Measurements from ENCODE around the gene NINL.

NINL gene

DNA sequence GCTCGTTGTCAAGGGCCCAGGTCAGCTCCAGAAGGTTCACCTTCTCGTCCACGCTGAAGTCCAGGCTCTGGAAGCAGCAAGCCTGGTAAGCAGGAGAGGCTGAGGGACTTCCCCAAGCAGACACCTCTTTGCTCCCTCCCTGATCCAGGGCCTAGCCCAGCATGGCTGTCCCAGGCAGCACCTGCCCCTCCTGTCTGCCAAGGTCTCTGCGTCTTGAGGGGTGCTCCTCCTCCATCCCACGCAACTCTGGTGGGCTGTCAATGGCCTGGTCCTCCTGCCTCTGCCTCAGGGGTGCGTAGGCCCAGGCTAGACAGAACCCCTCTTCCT, 87.1 kb downstream of the NINL start:
- DNase-seq, result no peak

DNA sequence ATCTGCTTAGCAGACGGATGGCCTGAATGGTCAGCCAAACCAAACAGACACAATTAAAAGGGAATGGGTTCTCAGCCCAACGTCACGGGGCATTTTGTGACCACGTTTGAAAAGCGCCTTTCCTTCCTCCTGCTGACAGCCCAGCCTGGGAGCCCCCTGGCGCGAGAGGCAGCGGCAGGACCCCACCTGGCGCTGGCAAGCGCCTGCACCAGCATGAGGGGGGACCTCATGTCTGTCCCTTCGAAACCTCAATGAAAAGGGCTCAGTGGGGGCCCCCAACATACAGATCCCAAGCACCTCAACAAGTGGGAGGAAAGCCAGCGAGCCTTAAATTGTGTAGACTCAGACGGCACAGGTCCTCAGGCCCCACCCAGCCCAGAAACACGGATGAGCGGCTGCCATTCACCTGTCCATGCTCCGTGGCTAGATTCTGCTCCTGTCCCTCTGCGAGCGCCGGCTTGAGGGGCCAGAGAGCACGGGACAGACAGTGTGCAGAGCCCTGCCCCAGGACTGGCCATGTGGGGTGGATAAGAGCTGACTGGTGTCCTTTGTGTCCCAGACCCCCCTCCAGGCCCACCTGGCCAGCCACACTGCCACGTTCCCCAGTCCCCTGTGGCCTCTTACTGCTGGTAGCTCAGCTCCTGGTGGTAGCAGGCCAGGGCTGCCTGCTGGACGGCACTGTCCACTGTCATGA, 87.6 kb downstream of the NINL start:
- no peak for DNase-seq

DNA sequence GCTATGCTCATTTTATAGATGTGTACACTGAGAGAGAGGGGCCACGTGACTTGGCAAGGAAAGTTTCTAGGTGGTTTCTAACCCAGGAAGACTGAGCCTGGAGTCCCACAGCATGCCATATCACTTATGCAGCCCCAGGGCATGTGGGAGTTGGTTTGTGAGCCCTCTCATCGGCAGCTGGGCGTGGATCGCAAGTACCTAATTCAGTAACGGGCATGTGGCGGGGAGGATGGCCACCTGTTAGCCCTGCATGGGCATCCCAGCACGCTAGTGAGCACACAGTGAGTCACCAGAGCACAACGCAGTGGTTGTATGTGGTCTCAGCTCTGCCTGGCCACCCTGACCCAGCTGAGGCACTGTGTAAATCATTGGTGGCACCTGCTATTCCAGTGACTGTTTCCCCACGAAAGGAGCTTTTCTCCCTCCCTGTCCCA, 88.3 kb downstream of the NINL start:
- DNase-seq, result no peak

DNA sequence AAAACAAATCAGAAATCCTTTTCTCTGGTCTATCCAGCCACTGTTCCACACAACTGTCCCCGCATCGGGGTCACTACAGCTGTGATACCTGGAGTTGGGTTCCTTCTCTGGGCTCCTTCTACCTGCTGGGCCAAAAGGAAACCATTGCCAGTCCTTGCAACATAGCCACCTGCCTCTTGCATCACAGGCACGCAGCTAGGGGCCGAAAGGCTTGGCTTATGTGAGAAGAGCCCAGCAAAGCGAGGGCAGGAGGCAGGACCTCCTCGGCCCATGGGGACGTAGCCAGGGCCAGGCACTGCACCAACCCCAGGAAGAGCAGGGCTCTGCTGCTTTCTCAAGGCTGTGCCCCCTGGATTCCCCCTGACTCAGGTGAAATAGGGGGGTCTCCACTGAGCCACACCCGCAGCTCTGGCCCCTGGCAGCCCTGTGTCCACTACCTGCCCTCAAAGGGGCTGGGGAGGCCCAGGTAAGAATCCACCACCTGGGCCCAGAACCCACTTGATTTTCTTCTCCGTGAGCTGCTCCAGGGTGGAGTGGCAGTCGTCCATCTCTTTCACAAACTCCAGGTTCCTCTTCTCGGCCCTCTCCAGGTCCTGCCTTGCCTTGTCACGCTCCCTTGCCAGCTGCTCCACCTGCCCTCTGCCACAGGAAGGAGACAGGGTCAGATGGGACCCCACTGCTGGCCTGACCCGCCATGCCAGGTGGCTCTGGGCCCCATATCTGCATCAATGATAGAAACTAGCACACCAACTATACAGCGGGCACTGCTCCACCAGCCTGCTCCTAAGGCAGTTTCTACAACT, 89.0 kb downstream of the NINL start:
- no peak for DNase-seq

DNA sequence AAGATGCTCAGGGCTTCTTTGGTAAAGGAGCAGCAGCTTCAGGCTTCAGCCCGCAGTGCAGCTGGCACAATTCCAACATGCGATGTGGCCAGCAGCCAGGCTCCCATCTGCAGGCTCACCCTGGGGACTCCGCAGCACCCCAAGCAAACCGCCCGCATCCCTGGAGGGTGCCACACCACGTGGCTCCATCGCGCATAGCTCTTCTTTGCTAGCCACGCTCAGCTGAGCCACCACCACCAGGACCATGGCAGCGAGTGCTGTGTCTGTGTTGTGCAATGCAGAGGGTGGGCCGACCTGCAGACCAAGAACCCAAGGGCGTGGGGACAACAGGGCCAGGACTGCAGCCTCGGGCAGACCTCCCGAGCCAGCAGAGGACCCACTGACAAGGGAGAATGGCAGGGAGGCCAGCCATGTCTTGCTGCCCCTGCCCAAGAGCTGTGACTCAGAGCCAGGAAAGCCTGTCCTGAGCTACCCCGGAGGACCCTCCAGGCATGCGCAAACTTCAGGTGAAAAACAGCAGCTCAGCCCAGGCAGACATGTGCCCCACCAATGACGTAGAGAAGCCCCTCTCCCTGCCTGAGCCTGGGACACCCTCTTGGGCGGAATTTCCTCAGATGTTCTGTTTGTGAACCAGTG, 90.0 kb downstream of the NINL start:
- no peak for DNase-seq

DNA sequence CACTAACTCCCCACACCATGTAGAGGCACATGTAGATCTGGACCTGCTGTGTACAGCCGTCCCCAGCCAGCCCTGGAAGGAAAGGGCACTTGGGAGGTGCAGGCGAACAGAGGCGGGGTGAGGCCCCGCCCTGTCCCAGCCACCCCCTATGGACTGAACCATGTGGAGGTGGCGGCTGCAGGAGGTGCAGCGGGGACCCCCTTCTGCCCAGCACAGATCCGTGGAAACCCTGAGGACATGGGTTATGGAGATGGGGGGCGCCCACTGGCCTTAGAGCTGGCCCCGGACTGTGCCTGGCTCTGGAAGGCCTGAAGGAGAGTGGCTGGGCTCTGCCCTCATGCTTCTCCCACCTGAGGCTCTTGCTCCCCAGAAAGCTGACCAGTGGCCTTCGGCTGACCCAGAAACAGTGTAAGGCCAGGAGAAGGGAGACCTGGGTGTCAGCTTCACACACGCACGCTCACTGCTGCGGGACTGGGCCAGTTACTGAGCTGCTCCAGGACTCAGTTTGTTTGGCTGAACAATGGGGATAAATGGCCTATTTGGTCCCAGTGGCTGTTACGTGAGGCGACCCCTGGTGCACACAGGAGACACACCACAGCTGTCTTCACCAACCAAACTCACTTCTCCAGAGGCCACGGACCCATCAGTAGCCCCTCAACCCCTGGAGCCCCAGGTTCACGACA, 90.7 kb downstream of the NINL start:
- no peak for DNase-seq

DNA sequence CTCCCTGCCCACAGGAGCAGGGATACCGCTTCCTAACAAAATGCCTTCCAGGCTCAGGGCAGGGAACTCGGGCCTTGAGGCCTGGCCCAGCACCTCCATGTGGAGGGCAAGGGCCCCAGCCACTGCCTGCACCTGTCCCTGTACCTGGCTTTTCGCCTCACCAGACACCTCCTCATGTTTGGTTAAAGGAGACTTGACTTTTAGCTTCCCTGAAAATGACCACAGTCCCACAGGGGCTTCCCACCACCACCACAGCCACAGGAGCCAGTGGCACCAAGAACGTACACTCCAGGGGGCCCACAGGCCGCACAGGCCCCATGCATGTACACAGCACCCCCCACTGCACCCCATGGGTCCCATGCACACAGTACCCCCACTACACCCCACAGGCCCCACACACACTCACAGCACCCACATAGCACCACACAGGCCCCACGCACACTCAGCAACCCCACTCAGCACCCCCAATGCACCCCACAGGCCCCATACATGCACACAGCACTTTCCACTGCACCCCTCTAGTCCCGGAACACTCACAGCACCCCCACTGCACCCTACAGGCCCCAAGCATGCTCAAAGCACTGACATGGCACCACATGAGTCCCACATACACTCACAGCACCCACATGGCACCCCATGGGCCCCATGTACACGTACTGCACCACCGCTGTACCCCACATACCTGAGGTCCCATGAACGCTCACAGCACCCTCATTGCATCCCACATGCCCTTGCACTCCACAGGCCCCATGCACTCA, 91.4 kb downstream of the NINL start:
- DNase-seq, result no peak

DNA sequence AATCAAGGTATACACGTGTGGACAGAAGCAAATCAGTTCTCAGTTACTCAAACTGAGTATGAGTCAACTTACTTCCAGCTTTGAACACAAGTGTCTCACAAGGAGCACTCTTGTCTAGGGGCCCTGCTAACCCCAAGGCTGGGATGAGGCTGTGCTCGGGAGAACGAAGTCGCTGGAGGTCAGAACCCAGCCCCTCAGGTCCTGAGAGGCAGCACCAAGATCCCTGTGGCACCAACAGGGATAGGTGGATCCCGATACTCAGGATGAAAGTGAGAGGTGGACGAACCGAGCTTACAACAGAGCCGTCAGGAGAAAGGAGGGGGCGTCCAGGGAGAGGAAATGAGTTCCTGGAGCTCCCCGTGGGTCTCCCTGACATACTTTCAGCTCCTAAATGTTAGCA, 92.2 kb downstream of the NINL start:
- no peak for DNase-seq

DNA sequence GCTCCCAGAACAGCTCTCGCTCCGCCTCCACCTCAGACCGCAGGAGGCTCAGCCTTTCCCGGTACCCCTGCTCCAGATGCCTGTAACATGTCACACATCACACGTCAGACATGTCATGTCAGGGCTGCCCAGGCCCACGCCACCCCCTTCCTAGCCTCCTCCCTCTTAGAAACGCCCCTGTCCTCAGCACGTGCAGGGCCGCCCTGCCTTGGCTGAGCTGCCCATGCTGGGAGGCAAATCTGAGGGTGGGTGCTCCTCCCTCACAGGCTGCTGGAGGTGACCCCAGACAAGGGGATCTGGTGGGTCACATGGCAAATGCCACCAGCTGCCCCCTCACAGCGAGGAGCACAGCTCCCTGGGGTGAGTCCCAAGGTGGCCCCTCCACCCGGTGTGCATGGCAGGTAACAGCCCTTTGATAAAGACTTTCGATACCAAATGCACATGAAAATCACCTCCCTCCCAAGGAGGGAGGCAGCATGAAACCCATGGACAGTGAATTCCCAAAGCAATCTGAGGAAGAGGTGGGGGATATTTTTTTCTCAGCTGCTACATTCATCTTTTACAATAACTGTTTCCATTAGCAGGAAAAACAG, 93.8 kb downstream of the NINL start:
- DNase-seq, result no peak

DNA sequence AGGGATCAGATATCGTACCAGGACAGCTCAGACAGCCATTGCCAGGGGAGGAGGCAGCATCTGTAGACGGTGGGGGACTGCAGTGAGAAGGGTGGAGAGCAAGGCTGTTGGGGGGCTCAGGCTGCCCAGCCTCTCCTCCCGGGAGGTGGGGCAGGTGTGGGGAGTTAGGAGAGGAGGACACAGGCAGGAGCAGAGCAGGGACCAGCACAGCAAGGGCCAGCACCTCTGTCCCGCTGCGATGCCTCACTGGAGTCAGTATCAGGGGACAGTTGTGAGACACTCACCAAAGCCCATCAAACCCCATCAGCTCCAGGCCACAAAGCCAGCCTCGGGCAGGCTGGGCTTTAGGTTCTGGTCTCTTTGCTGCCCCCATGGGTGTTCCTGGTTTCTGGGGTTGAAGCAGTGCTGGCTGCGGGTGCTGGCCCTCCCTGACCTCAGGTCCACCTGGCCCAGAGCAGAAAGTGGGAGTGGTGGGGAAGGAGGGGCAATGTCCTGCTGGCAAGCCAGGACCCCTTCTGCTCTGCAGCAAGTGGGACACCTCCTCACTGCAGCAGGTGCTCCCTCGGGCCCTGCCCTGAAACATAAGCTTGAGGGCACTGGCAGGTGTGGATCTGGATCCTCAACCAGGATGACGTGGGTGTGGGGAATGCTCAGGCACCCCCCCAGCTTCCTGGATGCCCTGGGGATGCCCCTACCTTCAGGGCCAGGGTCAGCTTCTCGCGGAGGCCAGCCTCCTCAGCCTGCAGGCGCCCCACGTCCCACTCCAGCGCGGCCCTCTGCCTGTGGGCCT, 94.5 kb downstream of the NINL start:
- no peak for DNase-seq

DNA sequence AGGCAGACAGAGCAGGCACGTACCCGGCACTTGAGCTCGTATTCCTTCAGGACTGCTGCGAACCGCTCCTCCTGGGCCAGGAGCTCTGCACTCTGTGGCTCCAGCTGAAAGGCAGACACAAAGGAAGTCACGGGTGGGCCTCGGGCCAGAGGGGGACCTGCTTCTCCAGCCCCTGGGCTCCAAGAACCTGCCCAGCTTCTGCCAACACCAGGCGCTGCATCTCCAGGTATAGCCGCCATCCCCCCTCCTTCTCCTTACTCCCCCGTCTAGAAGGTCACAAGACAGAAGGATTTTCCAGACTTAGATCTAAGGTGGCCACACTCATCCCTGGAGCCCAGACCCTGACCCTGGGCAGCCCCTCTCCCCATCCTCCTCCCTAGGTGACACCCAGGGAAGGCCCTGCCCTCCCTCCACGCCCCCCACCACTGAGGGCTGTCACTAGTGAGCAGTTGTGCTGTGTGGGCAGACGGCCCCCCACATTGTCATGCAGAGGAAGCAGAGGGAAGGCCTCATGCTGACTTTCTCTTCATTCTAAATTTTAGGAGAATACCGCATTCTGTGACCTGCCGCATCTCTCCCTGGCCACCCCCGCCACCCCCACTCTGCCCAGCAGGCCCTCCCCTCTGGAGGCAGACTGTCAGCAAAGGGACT, 96.0 kb downstream of the NINL start:
- DNase-seq, result no peak

DNA sequence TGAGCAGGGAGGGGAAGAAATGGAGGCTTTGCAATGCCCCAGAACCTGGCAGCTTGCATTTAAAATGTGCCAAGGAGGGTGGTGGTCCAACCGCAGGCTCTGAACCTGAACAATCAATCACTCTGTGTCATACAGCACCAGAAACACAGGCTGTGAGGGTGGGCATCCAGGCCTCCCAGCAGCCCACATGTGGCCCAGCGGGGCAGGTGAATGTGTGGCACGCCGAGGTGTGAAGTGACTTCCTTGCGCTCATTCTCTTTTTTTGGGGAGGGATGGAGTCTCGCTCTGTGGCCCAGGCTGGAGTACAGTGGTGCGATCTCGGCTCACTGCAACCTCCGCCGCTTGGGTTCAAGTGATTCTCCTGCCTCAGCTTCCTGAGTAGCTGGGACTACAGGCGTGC, 97.4 kb downstream of the NINL start:
- no peak for DNase-seq

DNA sequence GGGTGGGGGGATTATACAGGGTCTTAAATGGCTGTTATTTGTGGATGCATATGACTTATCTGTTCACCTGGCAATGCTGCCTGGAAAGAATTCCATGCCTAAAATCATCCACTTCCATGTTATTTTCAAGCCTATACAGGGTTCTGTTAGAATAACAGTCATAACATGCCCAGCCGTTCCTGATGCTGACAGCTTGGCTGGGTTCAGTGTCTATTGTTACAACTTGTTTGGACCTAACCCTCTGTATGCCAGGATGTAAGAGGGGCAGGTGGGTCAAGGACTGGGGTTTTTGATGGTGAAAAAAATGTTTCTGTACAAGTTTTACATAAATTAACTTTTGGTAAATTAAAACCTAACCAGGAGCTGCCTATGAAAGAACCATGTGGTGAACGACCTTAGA, 98.0 kb downstream of the NINL start:
- DNase-seq, result no peak

DNA sequence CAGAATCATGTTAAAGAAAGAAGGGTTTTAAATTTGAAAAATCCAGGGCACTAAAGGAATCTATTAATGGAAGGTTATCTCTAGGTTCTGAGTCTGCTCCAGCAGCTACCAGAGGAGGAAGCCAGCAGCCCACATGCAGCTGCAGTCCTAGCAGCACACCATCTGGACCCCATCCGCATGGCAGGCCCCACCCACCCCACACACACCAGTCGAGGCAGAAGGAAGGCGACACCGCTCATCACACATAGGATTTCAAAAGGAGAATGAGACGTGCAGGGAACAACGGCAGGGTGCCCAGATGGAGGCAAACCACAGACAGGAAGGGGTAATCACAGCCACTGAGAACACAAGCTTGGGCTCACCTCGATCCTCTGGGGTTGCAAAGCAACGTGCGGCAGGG, 99.0 kb downstream of the NINL start:
- peak; percentile 52 for DNase-seq

DNA sequence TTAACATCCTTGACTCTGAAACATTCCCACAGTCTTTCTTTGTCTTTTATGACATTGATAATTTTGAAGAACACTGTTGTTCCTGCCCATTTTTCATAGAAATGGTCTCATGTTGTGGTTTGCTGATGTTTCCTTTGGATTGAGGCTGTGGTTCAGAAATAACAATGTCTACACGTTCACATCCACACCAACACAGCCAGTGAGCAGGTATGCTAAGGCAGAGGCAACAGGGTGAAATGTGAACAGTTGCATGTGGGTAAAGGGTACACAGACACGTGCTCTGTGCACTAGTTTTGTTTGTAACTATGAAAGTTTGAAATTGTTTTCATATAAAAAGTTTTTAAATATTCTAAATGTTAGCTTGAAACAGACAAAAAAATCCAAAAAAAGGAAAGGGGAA, 99.5 kb downstream of the NINL start:
- no peak for DNase-seq

DNA sequence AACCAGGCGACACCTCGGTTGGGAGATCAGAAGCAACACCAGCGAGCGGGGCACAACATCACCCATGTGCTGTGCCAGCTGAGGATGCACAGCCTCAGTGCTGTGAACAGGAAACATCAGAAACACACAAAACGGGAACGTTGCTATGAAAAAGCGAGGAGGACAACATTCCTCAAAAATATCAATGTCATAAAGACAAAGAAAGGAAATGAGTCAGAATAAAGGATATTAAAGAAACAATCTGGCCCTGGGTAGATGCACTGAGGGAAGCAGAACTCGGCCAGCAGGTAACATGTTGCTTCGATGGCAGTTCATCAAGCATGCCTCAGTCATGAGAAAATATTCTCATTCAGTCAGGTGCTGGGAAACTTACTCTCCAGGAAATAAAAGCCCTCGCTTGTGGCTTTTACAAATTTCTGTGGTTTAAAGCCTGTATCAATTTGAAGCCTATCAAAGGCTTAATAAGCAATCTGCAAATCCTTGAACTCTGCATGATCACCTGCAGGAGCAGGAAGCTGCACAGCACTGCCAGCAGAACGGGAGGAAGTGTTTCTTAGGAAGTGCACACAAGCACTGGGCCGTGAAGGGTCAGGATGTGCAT, 100.3 kb downstream of the NINL start:
- no peak for DNase-seq

DNA sequence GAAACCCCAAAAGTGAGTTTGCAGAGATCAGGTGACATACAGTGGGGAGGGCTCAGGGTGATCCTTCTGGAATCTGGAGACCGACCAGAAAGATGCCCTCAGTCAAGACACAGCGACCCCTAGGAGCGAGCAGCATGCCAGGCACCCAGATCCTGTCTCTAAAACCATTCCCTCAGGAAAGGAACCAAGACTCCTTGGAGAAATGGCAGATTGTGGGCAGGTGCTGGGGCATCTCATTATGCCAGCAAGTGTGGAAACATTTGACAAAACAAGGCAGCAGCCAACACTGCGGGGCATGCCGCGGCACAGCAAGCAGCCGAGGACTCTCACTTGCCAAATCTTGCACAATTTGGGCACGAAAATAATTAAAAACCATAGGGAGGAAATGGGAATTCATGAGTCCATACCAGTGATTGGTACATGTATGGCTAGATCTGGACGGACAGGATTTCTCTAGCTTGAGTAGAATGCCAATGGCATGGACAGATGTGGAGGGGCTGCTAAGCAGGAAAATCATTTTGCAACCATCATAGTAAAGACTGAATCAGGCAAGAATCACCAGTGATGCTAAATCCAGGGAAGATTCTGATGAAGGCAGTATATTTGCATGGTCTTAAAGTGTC, 101.0 kb downstream of the NINL start:
- peak; percentile 2 for DNase-seq

DNA sequence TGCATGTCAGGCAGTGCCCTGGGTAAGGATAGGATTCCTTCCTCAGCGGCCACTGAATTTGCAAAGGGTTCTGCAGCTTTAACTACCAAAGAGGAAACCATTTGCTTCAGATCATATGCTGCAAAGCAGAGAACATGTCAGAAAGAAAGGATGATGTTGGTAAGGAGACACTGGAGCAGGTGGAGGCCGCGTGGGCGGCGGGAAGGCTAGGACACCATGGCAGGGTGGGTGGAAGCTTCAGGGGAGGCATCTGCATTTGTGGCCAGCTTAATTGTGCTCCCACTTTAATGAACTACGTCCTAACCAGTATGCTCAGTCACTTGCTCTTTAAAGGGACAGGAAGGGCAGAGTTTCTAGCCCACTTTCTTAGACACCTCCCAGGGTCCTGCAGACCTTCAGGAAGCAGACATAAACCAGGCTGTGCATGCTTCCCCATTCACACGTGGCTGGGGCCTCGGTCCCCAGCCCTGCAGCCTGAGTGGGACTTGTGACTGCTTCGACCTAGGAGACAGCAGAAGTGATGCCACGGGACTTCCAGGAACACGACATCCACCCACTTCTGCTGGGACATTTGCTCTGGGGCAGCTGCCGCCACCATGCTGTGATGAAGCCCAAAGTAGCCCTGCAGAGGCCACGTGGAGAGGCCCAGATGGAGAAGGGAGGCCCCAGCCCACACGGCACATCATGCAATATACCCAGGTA, 101.7 kb downstream of the NINL start:
- DNase-seq, result no peak

DNA sequence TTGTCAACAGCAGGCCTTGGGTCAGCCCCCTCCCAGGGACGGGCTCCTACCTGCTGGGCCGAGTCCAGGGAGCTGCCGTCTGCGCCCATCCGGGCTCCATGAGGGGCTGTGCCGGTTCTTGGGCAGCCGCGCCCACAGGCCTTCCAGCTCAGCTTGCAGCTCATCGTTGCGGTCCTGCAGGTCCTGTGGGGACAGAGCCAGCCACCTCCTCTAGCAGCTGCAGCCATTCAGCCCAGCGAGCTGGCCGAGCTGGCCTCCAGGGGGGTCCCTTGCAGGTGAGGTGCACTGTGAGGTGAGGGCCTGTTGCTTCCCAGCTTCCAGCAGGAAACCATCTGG, 103.4 kb downstream of the NINL start:
- DNase-seq, result no peak
